Left lung (tissue), 10 donors: Measurements from ENCODE around the gene GPX4. TPM values are rescaled to one million over a fixed set of nuclear protein-coding genes. Genes with fewer than 3 reads are reported as not detected.

Source experiments
- ATAC-seq: fragments of 200-7000 bp; cut with Tn5 transposase; one replicate; pipeline ENCODE4 v1.9.1; 2020; ENCODE audit warnings: moderate library complexity
- DNase-seq, 4 donors: peaks; one replicate each; pipeline ENCODE4 v3.0.0-alpha.2; 2013 to 2020
- H3K27ac ChIP-seq, 2 donors: fragments of 200-600 bp; sonication (generic) in 1 of 2; one replicate each; pipeline versions ENCODE4 v1.5.0 to v1.8.0; 2020 to 2021
- H3K27me3 ChIP-seq, 2 donors: fragments of 200-600 bp; sonication (generic) in 1 of 2; one replicate each; pipeline versions ENCODE4 v1.5.0 to v1.8.0; 2020 to 2021
- H3K36me3 ChIP-seq, 2 donors: fragments of 200-600 bp; sonication (generic) in 1 of 2; one replicate each; pipeline versions ENCODE4 v1.5.0 to v1.8.0; 2020 to 2021
- H3K4me1 ChIP-seq, 2 donors: fragments of 200-600 bp; one replicate each; pipeline ENCODE4 v1.8.0; 2021
- H3K4me3 ChIP-seq, 2 donors: fragments of 200-600 bp; sonication (generic) in 1 of 2; one replicate each; pipeline versions ENCODE4 v1.5.0 to v1.8.0; 2020 to 2021; ENCODE audit warnings: mild to moderate bottlenecking in 1 of 2
- H3K9me3 ChIP-seq, 2 donors: fragments of 200-600 bp; sonication (generic) in 1 of 2; one replicate each; pipeline versions ENCODE4 v1.5.0 to v1.8.0; 2020 to 2021
- CTCF ChIP-seq, 2 donors: fragments of 200-600 bp; sonication (generic) in 1 of 2; IDR thresholded peaks; one replicate each; pipeline versions ENCODE4 v1.5.0 to v1.8.0; 2021; ENCODE audit warnings: antibody characterized with exemption in 2 of 2
- intact Hi-C, 2 donors: fragments of 100-400 bp; cut with DNase I; formaldehyde crosslinking; loops; one replicate each; pipeline versions ENCODE4 v1.11.2 to v1.14.2; 2022
- polyA plus RNA-seq, 6 donors: library from polyadenylated mRNA; unstranded; fragments of 120-200 nt; gene quantifications; one replicate each; pipeline ENCODE4 v1.2.1, GENCODE V29; 2013; ENCODE audit not compliant: insufficient read length in 6 of 6
- total RNA-seq, 2 donors: library from RNA; stranded (reverse); fragmentation: NEBNext Ultra II Directional; extraction: Animal tissue kit (Norgen Biotek cat#: 25700); gene quantifications; one replicate each; pipeline ENCODE4 v1.2.1, GENCODE V29; 2021
- donor health status: DM: no; HTN: yes; CAD: no.
- donor health status: DM: no; HTN: no; CAD: no.

The GPX4 gene
- total and polyA plus RNA-seq, 8 donors: 146 to 365 (median 213) TPM

- DNase-seq: no peak
- H3K9me3 ChIP-seq: no peaks in the 10 kb centered on the region
- ATAC-seq: peak; percentile 11
- H3K36me3 ChIP-seq: peaks cover 0 to 51% of the 10 kb centered on the region in 2 donors
- peaks cover 22 to 88% of the 10 kb centered on the region in 2 donors for H3K4me1 ChIP-seq
- H3K27ac ChIP-seq: peak overlapping the region; percentile 95 to 99
- no peaks in the 10 kb centered on the region for H3K27me3 ChIP-seq
- TF ChIP-seq CTCF (IDR thresholded peaks at IDR 0.05): no peak
- intact Hi-C loops: no loop called here
- H3K4me3 ChIP-seq: peak overlapping the region; percentile 62 to 80
Observed at GRCh38 chr19:1130771-1131717, 27.2 kb downstream of the GPX4 start.

- no peaks in the 10 kb centered on the region for H3K27me3 ChIP-seq
- peaks cover 22 to 87% of the 10 kb centered on the region in 2 donors for H3K4me1 ChIP-seq
- no peaks in the 10 kb centered on the region for H3K9me3 ChIP-seq
- peak; percentile 41 to 99 (median 78) for DNase-seq
- intact Hi-C loops: no loop called here
- peak overlapping the region; percentile 95 to 99 for H3K27ac ChIP-seq
- no peak for TF ChIP-seq CTCF (IDR thresholded peaks at IDR 0.05)
- H3K4me3 ChIP-seq: peak overlapping the region; percentile 62 to 80
- H3K36me3 ChIP-seq: peaks cover 0 to 51% of the 10 kb centered on the region in 2 donors
- ATAC-seq: peak; percentile 83
Observed at GRCh38 chr19:1131718-1132551, 28.1 kb downstream of the GPX4 start.

DNA sequence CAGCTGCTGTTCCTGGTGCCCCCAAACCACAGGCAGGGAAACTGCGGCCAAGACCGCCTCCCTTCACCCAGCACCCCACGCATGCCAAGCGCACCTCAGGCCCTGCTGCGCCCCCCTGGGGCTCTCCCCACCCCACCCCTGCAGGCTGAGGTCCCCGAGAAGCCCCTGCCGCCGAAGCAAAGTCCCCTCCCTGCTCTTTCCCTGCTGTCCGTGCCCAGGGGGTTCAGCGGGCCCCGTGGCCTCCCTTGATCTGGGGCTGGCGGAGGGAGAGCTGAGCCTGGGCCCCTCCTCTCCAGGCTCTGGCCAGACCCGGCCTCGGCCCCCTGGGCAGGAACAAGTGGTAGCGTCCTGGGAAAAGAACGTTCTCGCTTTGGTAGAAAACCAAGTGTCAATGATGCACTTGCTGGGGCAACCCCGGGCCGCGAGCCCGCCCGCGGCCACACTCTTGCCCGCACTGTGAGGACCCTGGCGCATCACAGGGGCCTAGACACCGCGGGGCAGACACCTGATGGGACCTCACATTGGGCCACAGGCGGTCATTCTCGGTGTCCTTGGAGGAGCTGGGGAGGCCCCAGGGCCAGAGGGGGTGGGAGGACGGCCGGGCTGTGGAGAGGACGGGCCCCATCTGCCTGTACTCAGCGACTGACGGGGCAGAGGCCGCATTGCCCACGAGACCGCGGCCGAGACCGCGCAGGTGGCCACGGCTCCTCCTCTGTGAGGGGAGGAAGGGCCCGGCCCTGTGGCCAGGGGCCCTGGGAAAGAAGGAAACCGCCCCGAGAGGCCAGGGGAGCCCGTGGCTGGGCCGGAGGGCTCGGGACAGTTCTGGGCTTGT lies 29.0 kb downstream of the GPX4 start:
- no peak for TF ChIP-seq CTCF (IDR thresholded peaks at IDR 0.05)
- Histone ChIP-seq H3K36me3 (peaks cover 0 to 43% of the 10 kb centered on the region in 2 donors), H3K27ac (peak overlapping the region; percentile 95 to 99), H3K27me3 (no peaks in the 10 kb centered on the region), H3K4me1 (peaks cover 22 to 79% of the 10 kb centered on the region in 2 donors), H3K9me3 (no peaks in the 10 kb centered on the region), H3K4me3 (peak overlapping the region; percentile 62 to 80)
- intact Hi-C loops: no loop called here
- ATAC-seq: peak; percentile 3
- no peak for DNase-seq

DNA sequence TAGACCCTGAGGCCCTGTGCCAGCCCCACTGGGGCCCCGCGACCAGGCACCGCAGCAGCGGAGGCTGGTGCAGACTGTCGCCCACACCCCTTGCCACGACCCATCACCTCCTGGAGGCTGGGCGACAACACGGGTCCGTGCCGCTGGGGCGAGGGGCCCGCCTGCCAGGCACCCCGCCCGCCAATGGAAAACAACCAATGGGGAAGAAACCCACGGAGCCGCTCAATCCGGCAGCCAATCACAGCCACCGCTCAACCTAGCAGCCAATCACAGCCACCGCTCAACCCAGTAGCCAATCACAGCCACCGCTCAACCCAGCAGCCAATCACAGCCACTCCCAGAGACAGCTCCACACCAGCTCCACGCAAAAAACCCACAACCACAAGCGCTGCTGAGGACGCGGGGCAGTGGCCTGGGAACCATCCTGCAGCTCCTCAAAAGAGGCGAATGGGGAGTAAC lies 29.7 kb downstream of the GPX4 start:
- H3K36me3 ChIP-seq: peaks cover 0 to 41% of the 10 kb centered on the region in 2 donors
- no peak for DNase-seq
- intact Hi-C loops: no loop called here
- no peaks in the 10 kb centered on the region for H3K9me3 ChIP-seq
- peak overlapping the region; percentile 95 to 99 for H3K27ac ChIP-seq
- peaks cover 22 to 72% of the 10 kb centered on the region in 2 donors for H3K4me1 ChIP-seq
- H3K4me3 ChIP-seq: peak overlapping the region in 1 of 2 donors; percentile 80
- no peak for ATAC-seq
- TF ChIP-seq CTCF (IDR thresholded peaks at IDR 0.05): no peak
- H3K27me3 ChIP-seq: no peaks in the 10 kb centered on the region
